ENCODE results near the gene SMIM14. TPM values are rescaled to one million over a fixed set of nuclear protein-coding genes. Genes with fewer than 3 reads are reported as not detected.
A peak's percentile ranks its signal among the peaks of the same experiment; 100 is the strongest.
"Not testable (repeated sequence)": the region's sequence is repeated elsewhere in the genome, so short reads cannot be mapped to it uniquely, and the experiment has no call there.

Gene SMIM14
- total RNA-seq (10 to 100 TPM in 3 of 5 experiments, 1 to 10 TPM in 2; 4.6 to 15.1 (median 12.9) TPM), polyA plus RNA-seq (10 to 100 TPM; 26.7 to 28.5 TPM), total RNA-seq (9.0 reads per million, percentile 34 among the genes with 10 or more reads in this experiment)

GRCh38 chr4:39638354-39639239 lies at the start of gene SMIM14:
Gene SMIM14, minus strand, starts transcription at chr4:39638865. Its CDS starts 33,720 bp downstream, at chr4:39605145.
- DNase-seq: peak; percentile 69 to 96 (median 82)
- Mint-ChIP-seq H3K27me3 (peaks cover 0 to 27% (median 0%) of the 10 kb centered on the region in 5 donors), H3K4me1 (peaks cover 22 to 51% (median 44%) of the 10 kb centered on the region in 7 donors), H3K4me3 (peak within 1 kb of the TSS; percentile 86 to 97 (median 94)), H3K36me3 (no peaks in the 10 kb centered on the region), H3K27ac (peak within 1 kb of the TSS; percentile 67 to 96 (median 86)), H3K9me3 (no peaks in the 10 kb centered on the region)
- Histone ChIP-seq H3K9me3 (ENCODE audit: control insufficient read depth in 2 of 3, low read length in 3 of 3) (no peaks in the 10 kb centered on the region), H3K36me3 (ENCODE audit: control insufficient read depth in 2 of 3, insufficient read depth in 3 of 3, low read length in 3 of 3) (peaks cover 0 to 8% (median 0%) of the 10 kb centered on the region in 3 experiments), H3K4me1 (ENCODE audit: control insufficient read depth in 2 of 2, insufficient read depth in 2 of 2, low read length in 2 of 2) (peaks cover 12 to 13% of the 10 kb centered on the region in 2 donors), H3K27ac (ENCODE audit: low read depth, low read length) (peak within 1 kb of the TSS; percentile 79), H3K4me3 (ENCODE audit: low read length) (peak within 1 kb of the TSS; percentile 77), H3K27me3 (ENCODE audit: control insufficient read depth in 2 of 2, insufficient read depth in 2 of 2, low read length in 2 of 2) (no peaks in the 10 kb centered on the region)
- ChIA-PET CTCF (interaction anchor here (0.7 kb wide), 1 partner anchor 170 kb away, joined by 3 read pairs; no protein-coding TSS in a partner anchor), POLR2A (interaction anchor here (0.6 to 2.3 kb wide), 8 partner anchors 12 to 191 kb away, joined by 3 to 10 read pairs (median 4); partner anchors contain the start of genes LIAS, RPL9, UBE2K and UGDH)
- ATAC-seq: peak; percentile 92
- intact Hi-C loops (cut with micrococcal nuclease): loop anchor here (1.0 to 10.0 kb wide), 15 partner anchors 57 to 606 kb away; partner anchors contain the start of genes PDS5A (in 2 of the 2), UBE2K (in 2 of the 2), UGDH (in 2 of the 2) and WDR19 (in 2 of the 2)

- Mint-ChIP-seq H3K27ac (no peak overlapping the region), H3K4me3 (no peak overlapping the region), H3K36me3 (no peaks in the 10 kb centered on the region), H3K27me3 (no peaks in the 10 kb centered on the region), H3K4me1 (peaks cover 0 to 9% (median 0%) of the 10 kb centered on the region in 7 donors), H3K9me3 (no peaks in the 10 kb centered on the region)
- intact Hi-C loops (cut with micrococcal nuclease): no loop called here
- no peaks in the 10 kb centered on the region for H3K9me3 ChIP-seq (ENCODE audit: control insufficient read depth in 2 of 3, low read length in 3 of 3)
- CTCF ChIA-PET: interaction anchor here (0.6 kb wide), 1 partner anchor 18 kb away, joined by 3 read pairs; no protein-coding TSS in a partner anchor
- H3K36me3 ChIP-seq (ENCODE audit: control insufficient read depth in 2 of 3, insufficient read depth in 3 of 3, low read length in 3 of 3): no peaks in the 10 kb centered on the region
- no peak overlapping the region for H3K4me3 ChIP-seq (ENCODE audit: low read length)
- H3K4me1 ChIP-seq (ENCODE audit: control insufficient read depth in 2 of 2, insufficient read depth in 2 of 2, low read length in 2 of 2): no peaks in the 10 kb centered on the region
- POLR2A ChIA-PET: interaction anchor here (0.6 kb wide), 1 partner anchor 11 kb away, joined by 3 read pairs; no protein-coding TSS in a partner anchor
- H3K27me3 ChIP-seq (ENCODE audit: control insufficient read depth in 2 of 2, insufficient read depth in 2 of 2, low read length in 2 of 2): no peaks in the 10 kb centered on the region
- ATAC-seq (no peak), DNase-seq (no peak)
- no peak overlapping the region for H3K27ac ChIP-seq (ENCODE audit: low read depth, low read length)
Measured at GRCh38 chr4:39687014-39687413, 48.3 kb upstream of the SMIM14 start.

- intact Hi-C loops (cut with micrococcal nuclease): no loop called here
- H3K27ac Mint-ChIP-seq: no peak overlapping the region
- ChIA-PET CTCF (no interaction called here), POLR2A (no interaction called here)
- no peaks in the 10 kb centered on the region for H3K36me3 Mint-ChIP-seq
- Histone ChIP-seq H3K27ac (ENCODE audit: low read depth, low read length) (no peak overlapping the region), H3K27me3 (ENCODE audit: control insufficient read depth in 2 of 2, insufficient read depth in 2 of 2, low read length in 2 of 2) (no peaks in the 10 kb centered on the region), H3K36me3 (ENCODE audit: control insufficient read depth in 2 of 3, insufficient read depth in 3 of 3, low read length in 3 of 3) (no peaks in the 10 kb centered on the region), H3K4me3 (ENCODE audit: low read length) (no peak overlapping the region), H3K9me3 (ENCODE audit: control insufficient read depth in 2 of 3, low read length in 3 of 3) (no peaks in the 10 kb centered on the region), H3K4me1 (ENCODE audit: control insufficient read depth in 2 of 2, insufficient read depth in 2 of 2, low read length in 2 of 2) (no peaks in the 10 kb centered on the region)
- no peaks in the 10 kb centered on the region for H3K9me3 Mint-ChIP-seq
- H3K27me3 Mint-ChIP-seq: no peaks in the 10 kb centered on the region
- ATAC-seq (no peak), DNase-seq (no peak)
- H3K4me1 Mint-ChIP-seq: peaks cover 0 to 9% (median 0%) of the 10 kb centered on the region in 7 donors
- H3K4me3 Mint-ChIP-seq: no peak overlapping the region
Measured at GRCh38 chr4:39685990-39686389, 47.3 kb upstream of the SMIM14 start.

- H3K27me3 ChIP-seq (ENCODE audit: control insufficient read depth in 2 of 2, insufficient read depth in 2 of 2, low read length in 2 of 2): no peaks in the 10 kb centered on the region
- CTCF ChIA-PET: no interaction called here
- H3K4me1 Mint-ChIP-seq: peaks cover 0 to 5% (median 0%) of the 10 kb centered on the region in 7 donors
- no peaks in the 10 kb centered on the region for H3K36me3 Mint-ChIP-seq
- no peaks in the 10 kb centered on the region for H3K9me3 Mint-ChIP-seq
- H3K36me3 ChIP-seq (ENCODE audit: control insufficient read depth in 2 of 3, insufficient read depth in 3 of 3, low read length in 3 of 3): no peaks in the 10 kb centered on the region
- H3K27me3 Mint-ChIP-seq: peaks cover 0 to 14% (median 0%) of the 10 kb centered on the region in 5 donors
- DNase-seq: no peak
- no peaks in the 10 kb centered on the region for H3K9me3 ChIP-seq (ENCODE audit: control insufficient read depth in 2 of 3, low read length in 3 of 3)
- POLR2A ChIA-PET: no interaction called here
- ATAC-seq: peak; percentile 53
- no peak overlapping the region for H3K4me3 ChIP-seq (ENCODE audit: low read length)
- H3K27ac Mint-ChIP-seq: no peak overlapping the region
- H3K4me3 Mint-ChIP-seq: no peak overlapping the region
- no peak overlapping the region for H3K27ac ChIP-seq (ENCODE audit: low read depth, low read length)
- no peaks in the 10 kb centered on the region for H3K4me1 ChIP-seq (ENCODE audit: control insufficient read depth in 2 of 2, insufficient read depth in 2 of 2, low read length in 2 of 2)
- intact Hi-C loops (cut with micrococcal nuclease): no loop called here
Measured at GRCh38 chr4:39682138-39682537, 43.5 kb upstream of the SMIM14 start.

GRCh38 chr4:39681003-39681402 lies 42.3 kb upstream of the SMIM14 start:
- peak overlapping the region in 1 of 9 donors; percentile 70 for H3K27ac Mint-ChIP-seq
- H3K27ac ChIP-seq (ENCODE audit: low read depth, low read length); H3K4me1 ChIP-seq (ENCODE audit: control insufficient read depth in 2 of 2, insufficient read depth in 2 of 2, low read length in 2 of 2); H3K36me3 ChIP-seq (ENCODE audit: control insufficient read depth in 2 of 3, insufficient read depth in 3 of 3, low read length in 3 of 3); H3K4me1 Mint-ChIP-seq; H3K36me3 Mint-ChIP-seq; POLR2A ChIA-PET; H3K9me3 ChIP-seq (ENCODE audit: control insufficient read depth in 2 of 3, low read length in 3 of 3); CTCF ChIA-PET; H3K4me3 ChIP-seq (ENCODE audit: low read length); intact Hi-C loops (cut with micrococcal nuclease); H3K27me3 ChIP-seq (ENCODE audit: control insufficient read depth in 2 of 2, insufficient read depth in 2 of 2, low read length in 2 of 2); H3K9me3 Mint-ChIP-seq; DNase-seq; H3K4me3 Mint-ChIP-seq; ATAC-seq: not testable (repeated sequence)
- H3K27me3 Mint-ChIP-seq: peaks cover 0 to 14% (median 0%) of the 10 kb centered on the region in 5 donors

GRCh38 chr4:39675681-39676080 lies 37.0 kb upstream of the SMIM14 start:
- H3K4me1 ChIP-seq (ENCODE audit: control insufficient read depth in 2 of 2, insufficient read depth in 2 of 2, low read length in 2 of 2); H3K36me3 Mint-ChIP-seq; CTCF ChIA-PET; H3K27me3 ChIP-seq (ENCODE audit: control insufficient read depth in 2 of 2, insufficient read depth in 2 of 2, low read length in 2 of 2); H3K9me3 Mint-ChIP-seq; H3K4me1 Mint-ChIP-seq; H3K4me3 Mint-ChIP-seq; DNase-seq; H3K9me3 ChIP-seq (ENCODE audit: control insufficient read depth in 2 of 3, low read length in 3 of 3); H3K27ac ChIP-seq (ENCODE audit: low read depth, low read length); intact Hi-C loops (cut with micrococcal nuclease); H3K4me3 ChIP-seq (ENCODE audit: low read length); H3K27ac Mint-ChIP-seq; ATAC-seq; H3K36me3 ChIP-seq (ENCODE audit: control insufficient read depth in 2 of 3, insufficient read depth in 3 of 3, low read length in 3 of 3): not testable (repeated sequence)
- peaks cover 0 to 23% (median 0%) of the 10 kb centered on the region in 5 donors for H3K27me3 Mint-ChIP-seq
- POLR2A ChIA-PET: interaction anchor here (0.7 kb wide), 1 partner anchor 12 kb away, joined by 3 read pairs; no protein-coding TSS in a partner anchor

Measured in naive thymus-derived CD4-positive, alpha-beta T cell (primary cell).